ENCODE results near the gene DCC.

The DCC gene

GRCh38 chr18:53268455-53268854 lies 928.5 kb downstream of the DCC start:
- no peak for DNase-seq

- no peak for DNase-seq
Measured at GRCh38 chr18:53281406-53281805, 941.4 kb downstream of the DCC start.

GRCh38 chr18:53283708-53284107 lies 943.7 kb downstream of the DCC start:
- no peak for DNase-seq

- no peak for DNase-seq
Measured at GRCh38 chr18:53305461-53305860, 965.5 kb downstream of the DCC start.

- DNase-seq: no peak
Measured at GRCh38 chr18:53319628-53320027, 979.6 kb downstream of the DCC start.

GRCh38 chr18:53322163-53322562 lies 982.2 kb downstream of the DCC start:
- DNase-seq: no peak

GRCh38 chr18:53324353-53324752 lies 984.4 kb downstream of the DCC start:
- DNase-seq: no peak

GRCh38 chr18:53360501-53361443 lies 1020.8 kb downstream of the DCC start:
- no peak for DNase-seq

GRCh38 chr18:53375621-53376020 lies 1035.6 kb downstream of the DCC start:
- DNase-seq: no peak

- no peak for DNase-seq
Measured at GRCh38 chr18:53380063-53380639, 1040.2 kb downstream of the DCC start.

- DNase-seq: no peak
Measured at GRCh38 chr18:53382870-53383269, 1042.9 kb downstream of the DCC start.

- DNase-seq: no peak
Measured at GRCh38 chr18:53385889-53386288, 1045.9 kb downstream of the DCC start.

GRCh38 chr18:53387581-53387980 lies 1047.6 kb downstream of the DCC start:
- no peak for DNase-seq

- DNase-seq: no peak
Measured at GRCh38 chr18:53402670-53403069, 1062.7 kb downstream of the DCC start.

- DNase-seq: no peak
Measured at GRCh38 chr18:53408271-53408670, 1068.3 kb downstream of the DCC start.

- no peak for DNase-seq
Measured at GRCh38 chr18:53411511-53411910, 1071.5 kb downstream of the DCC start.

- DNase-seq: no peak
Measured at GRCh38 chr18:53417003-53417402, 1077.0 kb downstream of the DCC start.

- no peak for DNase-seq
Measured at GRCh38 chr18:53421869-53422268, 1081.9 kb downstream of the DCC start.

- DNase-seq: no peak
Measured at GRCh38 chr18:53422896-53423295, 1082.9 kb downstream of the DCC start.

GRCh38 chr18:53426666-53427184 lies 1086.7 kb downstream of the DCC start:
- DNase-seq: no peak

- no peak for DNase-seq
Measured at GRCh38 chr18:53441761-53442414, 1101.9 kb downstream of the DCC start.

GRCh38 chr18:53442415-53442783 lies 1102.4 kb downstream of the DCC start:
- DNase-seq: no peak

GRCh38 chr18:53443336-53443735 lies 1103.3 kb downstream of the DCC start:
- DNase-seq: no peak

- DNase-seq: no peak
Measured at GRCh38 chr18:53443831-53444230, 1103.8 kb downstream of the DCC start.

Data from GDM1 (cell line).